ENCODE results near the gene MYO1D.

The MYO1D gene

GRCh38 chr17:32495359-32496231 lies 381.3 kb downstream of the MYO1D start:
- no peak for DNase-seq

GRCh38 chr17:32494621-32495358 lies 382.1 kb downstream of the MYO1D start:
- no peak for DNase-seq

- DNase-seq, result no peak
Measured at GRCh38 chr17:32493976-32494513, 382.9 kb downstream of the MYO1D start.

GRCh38 chr17:32493571-32493970 lies 383.4 kb downstream of the MYO1D start:
- no peak for DNase-seq

GRCh38 chr17:32492648-32493289 lies 384.2 kb downstream of the MYO1D start:
- DNase-seq, result no peak

- no peak for DNase-seq
Measured at GRCh38 chr17:32492264-32492589, 384.7 kb downstream of the MYO1D start.

- no peak for DNase-seq
Measured at GRCh38 chr17:32491371-32492263, 385.3 kb downstream of the MYO1D start.

- DNase-seq, result no peak
Measured at GRCh38 chr17:32490101-32490482, 386.8 kb downstream of the MYO1D start.

- DNase-seq, result no peak
Measured at GRCh38 chr17:32489320-32490100, 387.4 kb downstream of the MYO1D start.

GRCh38 chr17:32488604-32489180 lies 388.2 kb downstream of the MYO1D start:
- DNase-seq, result no peak

- no peak for DNase-seq
Measured at GRCh38 chr17:32488177-32488542, 388.8 kb downstream of the MYO1D start.

- no peak for DNase-seq
Measured at GRCh38 chr17:32487473-32488176, 389.3 kb downstream of the MYO1D start.

- DNase-seq, result peak; percentile 59
Measured at GRCh38 chr17:32486701-32487472, 390.0 kb downstream of the MYO1D start, which contains the start of gene CDK5R1. Gene CDK5R1, plus strand, starts transcription at chr17:32486993. Its CDS starts 628 bp downstream, at chr17:32487621.

GRCh38 chr17:32486111-32486700 lies 390.7 kb downstream of the MYO1D start:
- DNase-seq, result peak; percentile 59

- no peak for DNase-seq
Measured at GRCh38 chr17:32485261-32486110, 391.4 kb downstream of the MYO1D start.

- no peak for DNase-seq
Measured at GRCh38 chr17:32484628-32485027, 392.3 kb downstream of the MYO1D start.

- no peak for DNase-seq
Measured at GRCh38 chr17:32484041-32484461, 392.9 kb downstream of the MYO1D start.

GRCh38 chr17:32483451-32484019 lies 393.4 kb downstream of the MYO1D start:
- DNase-seq, result peak; percentile 78

Measured in fibroblast of upper back skin (primary cell).